PFSK-1 (cell line): Measurements from ENCODE around the gene CD33.

Source experiments
- FOXP2 ChIP-seq: optimal IDR thresholded peaks from 2 replicates; pipeline ENCODE3; 2011; ENCODE audit warnings: borderline replicate concordance, control low read depth, inconsistent platforms; ENCODE audit not compliant: insufficient read depth; ENCODE audit errors: extremely low read length, extremely low read depth
- POLR2AphosphoS5 ChIP-seq: IDR thresholded peaks from 2 replicates; pipeline ENCODE4 v1.6.1; 2012; ENCODE audit warnings: low read depth, mild to moderate bottlenecking, control low read depth, low read length, moderate library complexity
- REST ChIP-seq, 2 experiments: IDR thresholded peaks; 2 replicates each; pipeline versions ENCODE4 v1.6.1 to v1.8.0; 2011 to 2012; ENCODE audit warnings: low read depth in 2 of 2, low read length in 2 of 2, control low read depth in 1 of 2, inconsistent platforms in 1 of 2, mild to moderate bottlenecking in 1 of 2, moderate library complexity in 1 of 2; ENCODE audit not compliant: insufficient read depth in 1 of 2

GRCh38 chr19:51285682-51286081, 60.8 kb downstream of the CD33 start:
- TF ChIP-seq FOXP2, result no peak
- no peak for TF ChIP-seq REST (IDR thresholded peaks at IDR 0.05; ENCODE audit: insufficient read depth in 1 of 2, low read depth in 2 of 2, low read length in 2 of 2)
- TF ChIP-seq POLR2AphosphoS5, result no peak
